NOMO-1 treated with DMSO at 0.1 percent for 48 hours (cell line): Measurements from ENCODE around the gene PPY.
"Not testable (repeated sequence)": the region's sequence is repeated elsewhere in the genome, so short reads cannot be mapped to it uniquely, and the experiment has no call there.

Source experiments
- DNase-seq: peaks from one replicate; lab custom pipeline; 2025; ENCODE audit not compliant: unreplicated experiment; lab: John Stamatoyannopoulos, UW

Gene PPY, protein sequence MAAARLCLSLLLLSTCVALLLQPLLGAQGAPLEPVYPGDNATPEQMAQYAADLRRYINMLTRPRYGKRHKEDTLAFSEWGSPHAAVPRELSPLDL

DNA sequence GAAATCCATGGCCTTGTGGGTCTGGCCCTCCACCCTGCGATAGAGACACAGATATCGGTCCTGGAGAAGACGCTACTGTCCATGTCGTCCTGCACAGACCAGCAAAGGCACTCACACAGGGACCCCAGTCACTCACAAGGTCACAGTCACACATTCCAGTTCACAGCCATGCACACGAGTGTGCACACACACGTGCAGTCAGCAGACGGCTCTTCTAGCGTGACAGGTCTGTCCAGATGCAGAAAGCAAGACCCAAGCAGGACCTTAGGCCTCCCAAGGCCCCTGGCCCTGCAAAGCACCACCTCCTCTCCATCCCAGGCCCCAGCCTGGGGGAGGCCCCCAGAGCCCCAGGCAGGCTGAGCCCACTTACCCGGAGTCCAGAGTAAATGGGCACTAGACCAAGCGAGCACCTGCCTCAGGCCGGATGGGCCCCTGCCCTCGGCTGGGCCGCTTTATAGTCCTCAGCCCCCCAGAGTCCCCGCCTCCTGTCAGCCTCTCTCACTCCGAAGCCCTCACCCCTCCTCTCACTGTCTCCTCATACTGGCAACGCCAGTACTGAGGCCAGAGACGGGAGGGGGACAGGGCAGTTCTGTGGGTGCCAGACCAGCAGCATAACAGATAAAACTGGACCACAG, at the start of gene PPY:
Gene PPY (minus strand): TSS at position 426 of the 635 bp plus-strand sequence. CDS start 822 bp downstream, outside the sequence.
- no peak for DNase-seq

DNA sequence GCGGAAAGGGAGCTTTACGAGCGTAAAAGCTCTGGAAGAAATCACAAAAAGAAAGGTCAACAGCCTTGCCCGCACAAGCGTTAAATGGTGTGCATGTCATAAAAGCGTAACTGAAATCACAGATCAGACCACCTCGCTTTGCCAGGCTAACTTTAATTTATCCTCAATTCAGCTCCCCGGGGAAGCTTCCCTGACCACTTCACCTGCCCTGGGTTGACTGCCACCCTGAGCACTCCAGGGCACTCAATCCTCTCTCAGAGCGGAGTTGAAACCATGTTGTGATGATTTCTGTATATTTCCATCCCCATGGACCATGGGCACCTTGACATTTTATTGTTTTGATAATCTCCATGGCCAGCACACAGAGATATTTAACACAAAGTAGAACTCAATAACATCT, 46.0 kb upstream of the PPY start:
- DNase-seq: no peak

DNA sequence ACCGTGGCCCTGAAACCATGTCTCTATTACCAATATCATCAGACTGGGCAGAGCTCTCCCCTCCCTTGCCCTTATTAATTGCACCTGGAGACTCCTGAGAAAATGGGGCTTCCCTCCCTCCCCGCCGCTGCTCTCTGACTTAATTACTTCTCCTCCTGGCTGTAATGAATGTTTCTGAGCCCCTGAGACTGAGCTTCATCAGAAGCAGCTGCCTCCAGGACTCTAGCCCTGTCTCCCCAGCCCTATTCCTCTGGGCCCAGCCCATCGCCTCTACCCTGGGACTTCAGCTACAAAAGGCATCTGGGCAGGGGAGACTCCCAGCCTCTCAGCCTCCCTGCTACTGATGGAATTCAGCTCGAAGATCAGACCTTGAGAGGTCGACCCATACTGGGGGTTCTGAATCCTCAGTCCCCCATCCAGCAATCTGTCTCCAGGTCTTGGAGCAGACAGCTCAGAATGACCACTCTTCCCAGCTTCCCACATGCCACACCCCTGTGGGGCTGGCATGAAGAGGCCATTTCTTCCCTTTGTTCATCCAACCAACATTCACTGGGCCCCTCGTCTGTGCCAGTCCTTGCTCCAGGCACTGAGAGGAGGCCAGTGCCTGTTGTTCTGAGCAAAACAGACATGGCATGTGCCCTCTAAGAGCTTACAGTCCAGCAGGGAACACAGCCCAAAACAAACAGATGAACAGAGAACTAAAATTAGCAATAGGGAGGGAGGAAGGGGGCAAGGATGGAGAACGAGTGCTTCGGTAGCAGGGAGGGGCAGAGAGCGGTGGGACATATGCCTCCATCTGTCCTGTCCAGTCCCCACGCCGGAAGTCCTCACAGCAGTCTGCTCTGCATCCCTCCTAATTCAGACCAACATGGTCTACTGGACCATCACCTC, 45.1 kb upstream of the PPY start:
- DNase-seq: no peak

DNA sequence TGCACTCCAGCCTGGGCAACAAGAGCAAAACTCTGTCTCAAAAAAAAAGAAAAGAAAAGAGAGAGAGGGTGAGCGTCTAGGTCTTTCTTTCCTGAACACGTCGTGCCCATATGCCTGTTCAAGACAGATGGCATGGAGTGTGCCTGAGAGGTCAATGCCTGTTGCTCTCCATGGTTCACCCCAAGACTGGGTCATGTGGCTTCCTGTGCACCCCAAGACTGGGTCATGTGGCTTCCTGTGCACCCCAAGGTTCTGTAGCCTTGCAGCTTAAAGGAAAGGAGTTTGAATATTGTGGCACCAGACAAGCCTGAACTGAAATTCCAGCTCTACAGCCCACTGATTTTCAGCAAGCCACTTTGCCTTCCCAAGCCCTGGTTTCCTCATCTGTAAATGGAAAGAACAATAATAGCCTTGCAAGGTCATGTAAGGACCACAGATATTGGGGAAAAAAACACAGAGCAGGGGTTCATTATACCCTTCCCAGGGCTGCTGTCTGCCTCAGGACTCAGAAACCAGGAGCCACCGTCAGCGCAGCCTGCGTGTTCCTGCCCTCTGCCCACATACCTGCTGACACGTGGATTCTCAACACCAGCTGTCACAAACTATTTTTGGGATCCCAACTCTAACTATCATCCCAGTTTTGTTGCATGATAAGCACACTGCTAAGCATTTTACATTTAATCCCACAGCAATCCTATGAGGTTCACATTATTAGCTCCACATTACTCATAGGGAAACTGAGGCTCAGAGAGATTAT, 44.1 kb upstream of the PPY start:
- DNase-seq: no peak

DNA sequence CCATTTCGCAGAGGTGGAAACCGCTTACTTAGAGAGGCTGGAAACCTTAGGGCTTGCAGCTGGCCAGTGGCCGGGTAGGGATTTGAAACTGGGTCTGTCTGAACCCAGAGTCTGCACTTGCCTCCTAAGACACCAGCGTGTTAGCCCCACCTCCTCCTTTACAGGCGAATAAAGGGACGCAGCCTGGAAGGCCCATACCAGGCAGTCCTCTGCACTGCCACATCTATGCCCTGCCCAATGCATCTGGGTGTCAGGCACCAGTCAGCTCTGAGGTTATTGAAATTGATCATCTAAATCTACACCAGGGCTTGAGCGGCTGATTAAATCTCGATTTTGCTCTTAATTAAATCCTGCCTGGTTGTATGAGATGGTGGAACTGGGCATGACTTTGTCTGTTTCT, 42.2 kb upstream of the PPY start:
- no peak for DNase-seq

DNA sequence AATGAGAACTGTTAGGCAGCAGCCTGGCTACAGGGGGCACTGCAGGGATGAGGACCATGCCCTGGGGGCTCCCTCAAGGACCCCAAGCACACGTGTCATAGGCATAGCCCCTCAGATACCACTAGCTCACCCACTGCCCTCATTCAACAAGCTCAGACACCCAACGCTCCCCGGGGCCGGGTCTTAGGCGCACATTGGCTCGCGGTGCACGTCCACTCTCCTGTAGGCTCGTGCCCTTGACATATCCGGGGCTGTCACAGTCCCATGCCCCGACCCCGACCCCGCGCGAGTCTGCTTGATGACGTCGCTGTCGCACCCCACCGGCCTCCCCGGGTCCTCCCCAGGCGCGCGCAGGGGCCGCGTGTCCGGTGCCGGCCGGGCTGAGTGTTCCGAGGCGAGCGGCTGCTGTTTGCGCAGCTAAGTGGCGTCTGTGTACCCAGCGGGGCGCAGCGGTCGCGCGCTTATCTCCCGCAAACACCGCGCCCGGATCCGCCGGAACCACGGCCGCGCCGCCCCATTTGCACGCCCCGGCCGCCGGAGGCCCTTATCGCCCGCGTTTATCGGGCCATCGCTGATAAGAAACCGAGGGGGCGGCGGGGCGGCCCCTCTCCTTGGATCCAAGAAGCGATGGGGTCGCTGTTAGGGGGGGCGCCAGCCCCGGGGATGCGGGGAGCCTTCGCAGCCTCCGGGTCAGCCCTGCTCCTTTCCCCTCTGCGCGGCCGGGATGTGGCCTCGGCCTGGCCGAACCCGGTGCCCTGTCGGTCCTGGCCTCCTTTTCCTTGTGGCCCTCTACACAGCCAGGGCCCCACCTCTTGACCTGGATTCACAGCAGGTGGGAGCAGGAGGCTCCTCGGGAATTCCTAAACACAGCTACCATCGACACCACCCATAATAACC, 41.5 kb upstream of the PPY start:
- no peak for DNase-seq

DNA sequence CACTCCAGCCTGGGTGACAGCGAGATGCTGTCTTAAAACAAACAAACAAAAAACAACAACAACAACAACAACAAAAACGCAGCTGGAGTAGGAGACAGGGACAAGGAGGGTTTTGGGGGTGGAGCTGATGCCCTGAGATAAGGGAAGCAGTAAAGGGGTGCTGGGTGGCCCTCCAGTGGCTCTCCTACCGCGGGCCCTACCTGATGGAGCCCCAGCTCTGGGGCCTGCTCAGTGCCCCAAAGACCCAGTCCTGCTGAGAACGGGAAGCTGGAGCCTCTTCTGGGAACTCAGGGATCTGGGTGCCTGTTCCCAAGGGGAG, 40.9 kb upstream of the PPY start:
- no peak for DNase-seq

DNA sequence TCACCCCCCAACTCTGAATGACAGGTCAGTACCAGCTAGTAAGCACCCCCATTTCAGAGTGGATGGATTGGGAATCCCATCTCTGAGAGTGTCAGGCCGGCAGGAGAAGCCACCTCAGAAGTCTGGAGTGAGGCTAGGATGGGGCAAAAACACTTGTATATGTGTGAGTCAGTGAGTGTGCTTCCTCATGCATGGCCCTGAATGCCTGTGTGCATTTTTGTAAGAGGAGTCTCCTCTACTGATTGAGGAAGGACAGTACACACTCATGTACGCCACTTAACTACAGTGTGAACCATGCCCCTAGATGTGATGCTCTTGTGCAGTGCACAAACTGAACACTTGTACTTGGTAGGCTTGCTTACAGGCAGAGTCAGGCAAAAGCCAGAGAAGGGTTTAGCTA, 39.9 kb upstream of the PPY start:
- DNase-seq: no peak

DNA sequence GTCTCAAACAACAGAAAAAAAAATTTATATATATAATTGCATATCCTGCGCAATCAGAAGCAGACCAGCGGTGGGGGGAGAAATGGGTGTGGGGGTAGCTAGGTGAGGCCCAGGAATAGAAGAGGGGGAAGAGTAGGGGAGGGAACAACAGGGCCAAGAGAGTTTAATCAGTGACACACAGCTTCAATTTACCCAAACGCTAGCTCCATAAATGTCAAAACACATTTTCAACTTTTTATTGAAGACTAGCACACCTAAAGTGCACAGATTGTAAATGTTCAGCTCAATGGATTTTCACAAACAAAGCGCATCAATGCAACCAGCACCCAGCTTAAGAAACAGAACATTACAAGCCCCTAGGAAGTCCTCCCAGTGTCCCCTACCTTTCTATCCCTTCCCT, 37.4 kb upstream of the PPY start:
- no peak for DNase-seq

DNA sequence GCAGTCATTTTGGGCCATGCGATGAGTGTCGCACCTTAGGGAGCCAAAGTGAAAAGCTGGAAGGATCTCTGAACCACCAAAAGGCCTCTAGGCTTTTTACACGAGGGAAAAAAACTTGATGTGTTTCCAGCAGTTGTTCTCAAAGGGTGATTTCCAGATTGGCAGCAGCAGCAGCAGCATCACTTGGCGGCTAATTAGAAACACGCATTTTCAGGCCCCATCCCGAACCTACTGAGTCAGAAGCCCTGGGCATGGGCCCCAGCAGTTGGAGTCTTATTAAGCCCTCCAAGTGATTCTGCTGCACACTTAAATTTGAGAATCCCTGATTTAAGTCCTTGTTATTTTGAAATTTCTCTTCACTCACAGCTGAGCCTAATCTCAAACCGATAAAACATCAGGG, 36.7 kb upstream of the PPY start:
- DNase-seq: no peak

DNA sequence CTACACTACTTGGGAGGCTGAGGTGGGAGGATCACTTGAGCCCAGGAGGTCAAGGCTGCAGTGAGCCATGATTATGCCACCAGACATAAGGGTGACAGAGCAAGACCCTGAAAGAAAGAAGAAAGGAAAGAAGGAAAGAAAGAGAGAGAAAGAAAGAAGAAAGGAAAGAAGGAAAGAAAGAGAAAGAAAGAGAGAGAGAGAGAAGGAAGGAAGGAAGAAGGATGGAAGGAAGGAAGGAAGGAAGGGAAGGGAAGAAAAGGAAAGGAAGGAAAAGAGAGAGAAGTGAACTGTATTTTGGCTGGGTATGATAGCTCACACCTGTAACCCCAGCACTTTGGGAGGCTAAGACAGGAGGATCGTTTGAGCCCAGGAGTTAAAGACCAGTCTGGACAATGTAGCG, 35.8 kb upstream of the PPY start:
- DNase-seq: no peak

DNA sequence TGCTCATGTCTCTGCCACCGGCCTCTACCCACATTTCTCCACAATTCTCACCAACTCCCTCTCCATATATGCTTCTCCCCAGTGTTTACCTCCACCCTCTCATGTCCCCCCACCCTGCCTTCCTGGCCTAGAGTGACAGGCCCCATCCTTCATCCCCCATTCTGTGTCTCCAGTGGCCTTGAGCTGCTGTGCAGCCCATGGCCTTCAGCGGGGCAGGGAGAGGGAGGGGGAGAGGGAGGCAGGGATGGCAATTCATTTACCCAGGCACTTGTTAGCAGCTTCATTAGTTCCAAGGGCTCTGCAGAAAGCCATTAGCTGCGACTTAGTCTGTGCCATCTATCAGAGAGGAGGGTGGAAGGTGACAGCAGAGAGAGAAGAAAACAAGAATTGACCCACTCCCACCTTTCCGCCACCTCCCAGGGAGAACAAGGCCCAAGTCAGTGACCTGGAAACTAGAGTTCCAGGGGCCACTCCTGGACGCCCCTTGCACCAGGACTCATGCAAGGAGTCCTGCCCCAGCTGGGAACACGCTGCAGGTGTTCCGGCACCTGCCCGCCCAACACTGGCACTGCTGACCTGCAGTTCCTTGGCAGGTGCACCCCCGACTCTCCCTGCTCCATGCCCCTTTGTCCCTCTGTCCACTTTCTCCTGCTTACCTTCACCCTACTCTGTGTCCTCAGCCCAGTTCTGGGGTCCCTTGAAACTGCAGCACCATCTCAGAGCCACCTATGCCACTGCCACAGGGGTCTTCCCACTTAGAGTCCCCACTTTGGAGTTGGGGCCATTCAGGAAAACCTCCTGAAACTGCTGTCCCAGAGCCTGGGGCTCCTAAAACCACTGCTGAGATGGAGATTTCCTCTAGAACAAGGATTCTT, 34.9 kb upstream of the PPY start:
- no peak for DNase-seq

DNA sequence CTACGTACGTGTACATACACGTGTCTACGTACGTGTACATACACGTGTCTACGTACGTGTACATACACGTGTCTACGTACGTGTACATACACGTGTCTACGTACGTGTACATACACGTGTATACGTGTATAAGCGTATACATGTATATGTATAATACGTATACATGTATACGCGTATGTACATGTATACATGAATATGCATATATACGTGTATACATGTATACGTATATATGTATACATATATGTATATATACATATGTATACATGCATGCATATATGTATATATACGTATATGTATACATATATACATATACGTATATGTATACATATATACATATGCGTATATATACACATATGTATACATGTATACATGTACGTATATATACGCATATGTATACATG, 33.6 kb upstream of the PPY start:
- DNase-seq: no peak

DNA sequence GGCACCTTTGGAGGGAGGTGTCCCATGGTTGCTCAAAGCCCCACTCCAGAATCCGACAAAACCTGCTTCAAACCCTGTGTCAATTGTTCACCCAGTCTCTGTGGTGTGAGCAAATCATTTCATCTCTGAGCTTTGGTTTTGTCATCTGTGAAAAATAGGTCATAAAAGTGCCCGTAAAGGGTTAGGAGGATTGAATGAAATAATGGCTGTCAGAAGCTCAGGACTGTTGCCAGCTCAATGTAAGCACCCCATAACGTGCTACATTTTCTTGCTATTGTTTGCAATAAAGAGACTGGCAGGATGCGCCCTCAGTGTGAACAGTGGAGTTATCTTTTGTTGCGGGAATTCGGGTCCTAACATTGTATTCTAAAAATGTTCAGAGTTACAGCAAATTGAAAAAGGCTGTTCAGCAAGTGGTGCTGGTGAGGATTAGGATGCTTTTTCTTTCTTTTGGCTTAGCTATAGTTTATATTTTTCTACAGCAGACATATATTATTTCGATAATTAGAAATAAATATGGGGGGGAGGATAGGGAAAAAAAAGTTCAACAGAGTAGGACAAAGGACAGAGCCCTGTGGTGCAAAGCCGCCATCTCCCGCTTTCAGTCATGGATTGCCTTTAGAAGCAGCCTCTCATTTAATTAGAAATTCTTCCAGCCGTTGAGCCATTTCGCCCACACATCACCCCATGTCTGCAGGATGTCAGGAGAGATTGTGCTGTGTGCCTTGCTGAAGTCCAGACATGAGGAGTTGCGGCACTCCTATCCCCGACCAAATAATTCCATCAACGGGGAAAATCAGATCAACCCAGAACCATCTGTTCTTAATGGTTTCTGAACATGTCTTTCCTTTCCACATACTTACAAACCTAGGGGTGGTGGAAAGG, 32.3 kb upstream of the PPY start:
- DNase-seq: no peak

DNA sequence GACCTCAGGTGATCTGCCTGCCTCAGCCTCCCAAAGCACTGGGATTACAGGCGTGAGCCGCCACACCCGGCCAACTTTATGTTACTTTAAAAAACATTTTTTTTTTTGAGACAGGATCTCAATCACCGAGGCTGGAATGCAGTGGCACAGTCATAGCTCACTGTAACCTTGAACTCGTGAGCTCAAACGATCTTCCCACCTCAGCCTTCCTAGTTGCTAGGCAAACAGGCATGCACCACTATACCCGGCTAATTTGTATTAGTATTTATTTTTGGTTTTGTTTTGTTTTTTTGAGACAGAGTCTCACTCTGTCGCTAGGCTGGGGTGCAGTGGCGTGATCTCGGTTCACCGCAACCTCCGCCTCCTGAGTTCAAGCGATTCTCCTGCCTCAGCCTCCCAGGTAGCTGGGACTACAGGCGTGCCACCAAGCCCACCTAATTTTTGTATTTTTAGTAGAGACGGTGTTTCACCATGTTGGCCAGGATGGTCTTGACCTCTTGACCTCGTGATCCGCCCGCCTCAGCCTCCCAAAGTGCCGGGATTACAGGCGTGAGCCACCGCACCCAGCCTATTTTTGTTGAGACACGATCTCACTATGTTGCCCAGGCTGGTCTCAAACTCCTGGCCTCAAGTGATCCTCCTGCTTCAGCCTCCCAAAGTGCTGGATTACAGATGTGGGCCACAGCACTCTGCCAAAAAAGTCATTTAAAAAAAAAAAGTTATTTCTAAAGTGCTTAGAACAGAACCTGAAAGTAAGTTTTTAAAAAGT, 30.4 kb upstream of the PPY start:
- DNase-seq: not testable (repeated sequence)

DNA sequence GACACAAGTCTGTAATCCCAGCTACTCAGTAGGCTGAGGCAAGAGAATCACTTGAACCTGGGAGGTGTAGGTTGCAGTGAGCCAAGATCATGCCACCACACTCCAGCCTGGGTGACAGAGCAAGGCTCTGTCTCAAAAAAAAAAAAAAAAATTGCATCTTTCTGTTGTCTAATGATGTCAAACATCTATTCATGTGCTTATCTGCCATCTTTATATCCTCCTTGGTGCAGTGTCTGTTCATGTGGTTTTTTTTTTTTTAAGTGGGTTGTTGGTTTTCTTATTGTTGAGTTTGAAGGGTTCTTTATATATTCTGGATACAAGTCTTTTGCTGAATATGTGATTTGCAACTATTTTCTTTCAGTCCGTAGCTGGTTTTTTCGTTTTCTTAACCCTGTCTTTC, 29.2 kb upstream of the PPY start:
- not testable (repeated sequence) for DNase-seq

DNA sequence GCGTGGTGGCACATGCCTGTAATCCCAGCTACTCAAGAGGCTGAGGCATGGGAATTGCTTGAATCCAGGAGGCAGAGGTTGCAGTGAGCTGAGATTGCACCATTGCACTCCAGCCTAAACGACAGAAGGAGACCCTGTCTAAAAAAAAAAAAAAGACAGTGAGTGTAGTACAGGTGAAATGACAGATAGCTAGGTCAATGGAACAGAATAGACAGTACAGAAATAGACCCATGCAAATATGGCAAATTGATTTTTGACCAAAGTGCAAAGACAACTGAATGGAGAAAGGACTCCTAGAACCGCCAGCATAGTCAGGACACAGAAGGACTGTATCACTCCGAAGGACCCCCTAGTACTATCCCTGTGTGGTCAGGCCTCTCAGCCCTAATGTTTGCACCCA, 28.1 kb upstream of the PPY start:
- DNase-seq: no peak

DNA sequence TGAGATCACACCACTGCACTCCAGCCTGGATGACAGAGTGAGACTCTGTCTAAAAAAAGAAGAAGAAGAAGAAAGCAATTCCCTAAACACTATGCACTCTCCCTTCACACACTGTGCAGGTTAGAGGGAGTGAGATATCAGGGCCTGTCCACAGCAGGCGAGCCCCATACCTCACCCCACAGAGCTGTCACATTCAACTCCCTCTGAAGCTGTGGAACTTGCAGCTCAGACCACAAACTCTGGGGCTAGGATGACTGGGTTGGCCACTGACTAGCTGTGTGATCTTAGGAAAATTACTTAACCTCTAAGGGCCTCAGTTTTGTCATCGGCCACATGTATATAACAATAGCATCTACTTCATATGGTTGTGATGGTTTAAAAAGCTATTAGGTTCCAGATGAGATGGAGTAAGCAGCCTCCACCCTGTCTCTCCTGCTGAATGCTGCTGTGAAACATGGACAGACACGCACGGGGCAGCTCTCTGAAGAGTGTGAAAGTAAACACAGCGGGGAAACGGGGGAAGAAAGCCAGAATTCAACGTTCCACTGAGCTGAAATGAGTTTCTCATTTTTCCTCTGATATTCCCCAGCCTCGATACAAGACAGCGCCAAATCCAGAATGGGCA, 25.1 kb upstream of the PPY start:
- no peak for DNase-seq
